Activated naive CD4-positive, alpha-beta T cell treated with anti-CD3 and anti-CD28 coated beads, Interleukin-2, amount 50 U/mL, for 72 hours (primary cell): ENCODE data around the gene MYOG. TPM values are rescaled to one million over a fixed set of nuclear protein-coding genes. Genes with fewer than 3 reads are reported as not detected.
A peak's percentile ranks its signal among the peaks of the same experiment; 100 is the strongest.

ENCODE experiments used
- ATAC-seq, 2 donors: fragments of 150-1000 bp; cut with Tn5 transposase; 2 replicates each; pipeline ENCODE4 v1.10.0; 2021; ENCODE audit warnings: mild to moderate bottlenecking in 2 of 2, moderate library complexity in 2 of 2
- DNase-seq, 2 donors: peaks; one replicate each; pipeline ENCODE4 v3.0.0; 2021 to 2022; ENCODE audit warnings: low spot score in 2 of 2
- H3K27ac Mint-ChIP-seq, 2 donors: one replicate each; pipeline ENCODE4 v1.8.0; 2022; ENCODE audit warnings: mild to moderate bottlenecking in 2 of 2, mixed read lengths in 2 of 2
- H3K36me3 Mint-ChIP-seq, 2 donors: one replicate each; pipeline ENCODE4 v1.8.0; 2022; ENCODE audit warnings: mixed read lengths in 2 of 2
- H3K9me3 Mint-ChIP-seq, 2 donors: one replicate each; pipeline ENCODE4 v1.8.0; 2022; ENCODE audit warnings: mixed read lengths in 2 of 2
- total RNA-seq, 2 donors: library from RNA; stranded (reverse); gene quantifications; one replicate each; pipeline ENCODE4 v1.2.3, GENCODE V29; 2022

MYOG gene
- total RNA-seq, 2 donors from 2014 or later: not detected

DNA sequence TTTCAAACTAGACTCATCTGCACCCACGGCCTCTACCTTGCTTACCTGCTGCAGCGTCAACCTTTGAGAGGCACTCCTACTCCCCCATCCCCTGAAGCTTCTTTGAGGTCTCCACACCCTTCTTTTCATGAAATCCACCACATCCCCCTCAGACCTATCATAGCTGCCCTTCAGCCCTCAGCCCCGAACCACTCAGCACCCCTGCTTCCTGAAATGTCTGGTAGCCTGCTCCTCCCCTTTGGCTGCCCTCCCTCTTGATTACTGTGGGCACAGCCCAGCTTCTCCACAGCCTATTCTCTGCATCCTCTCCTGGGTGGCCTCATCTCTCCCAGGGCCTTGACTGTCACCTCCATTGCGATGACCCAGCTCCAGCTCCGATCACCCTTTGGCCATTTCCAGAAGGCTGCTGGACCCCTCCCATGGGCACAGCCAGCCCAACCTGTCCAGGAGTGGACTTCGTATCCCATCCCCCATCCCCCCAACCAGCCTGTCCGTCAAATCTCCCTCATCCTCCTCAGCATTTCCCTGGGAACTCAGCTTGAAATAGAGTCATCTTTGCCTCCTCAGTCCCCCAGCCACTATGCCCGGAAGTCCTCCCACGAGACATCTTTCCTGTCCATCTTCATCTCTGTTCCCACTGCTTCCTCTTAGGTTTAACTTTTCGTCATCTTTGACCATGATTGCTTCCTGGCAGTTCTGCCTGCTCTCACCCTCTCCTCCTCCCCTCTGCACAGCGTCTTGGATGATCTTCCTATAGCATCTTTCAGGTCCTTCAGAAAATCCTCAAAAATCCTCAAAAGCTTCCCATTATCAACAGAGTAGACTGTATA lies 35.6 kb upstream of the MYOG start:
- ATAC-seq (no peak), DNase-seq (peak in 1 of 2 donors; percentile 21)
- Mint-ChIP-seq H3K36me3 (no peaks in the 10 kb centered on the region), H3K9me3 (no peaks in the 10 kb centered on the region), H3K27ac (no peak overlapping the region)

DNA sequence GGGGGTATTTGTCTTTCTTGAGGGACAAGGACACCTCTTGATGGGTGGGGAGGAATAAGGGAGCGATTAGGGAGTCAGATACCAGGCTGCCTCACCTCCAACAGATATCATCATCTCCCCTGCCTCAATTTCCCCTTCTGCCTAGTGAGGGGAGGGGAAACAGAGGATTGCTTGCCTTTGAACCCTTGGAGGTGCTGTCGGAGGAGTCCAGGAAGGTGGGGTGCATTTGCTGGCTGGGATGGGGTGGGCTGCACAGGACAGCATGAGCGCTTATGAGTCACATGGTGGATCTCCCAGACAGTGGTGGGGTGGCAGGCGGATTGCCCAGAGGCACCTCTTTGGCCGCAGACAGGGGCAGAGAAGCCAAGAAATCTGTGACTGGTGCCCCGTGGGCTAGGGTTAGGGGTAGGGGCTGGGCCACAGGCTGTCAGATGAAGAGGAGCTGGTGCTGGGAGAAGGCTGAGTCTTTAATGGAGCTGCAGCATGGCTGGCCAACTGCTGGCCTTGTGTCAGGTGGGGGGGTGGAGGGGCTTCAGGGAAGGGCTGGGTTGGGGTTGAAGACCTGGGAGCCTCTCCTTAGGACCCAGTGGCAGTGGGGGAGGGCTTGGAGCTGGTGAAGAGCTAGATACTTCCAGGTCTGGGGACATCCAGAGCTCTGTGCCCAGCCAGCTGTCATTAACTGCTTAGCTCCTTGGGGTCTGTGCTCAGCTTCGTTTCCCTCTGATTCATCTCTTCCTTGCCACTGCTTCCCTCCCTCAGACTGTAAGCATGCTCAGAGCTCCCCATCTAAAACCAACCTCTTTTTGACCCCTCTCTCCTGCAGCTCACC lies 34.7 kb upstream of the MYOG start:
- no peak for ATAC-seq
- Mint-ChIP-seq H3K9me3 (no peaks in the 10 kb centered on the region), H3K27ac (no peak overlapping the region), H3K36me3 (no peaks in the 10 kb centered on the region)
- peak in 1 of 2 donors; percentile 30 for DNase-seq

DNA sequence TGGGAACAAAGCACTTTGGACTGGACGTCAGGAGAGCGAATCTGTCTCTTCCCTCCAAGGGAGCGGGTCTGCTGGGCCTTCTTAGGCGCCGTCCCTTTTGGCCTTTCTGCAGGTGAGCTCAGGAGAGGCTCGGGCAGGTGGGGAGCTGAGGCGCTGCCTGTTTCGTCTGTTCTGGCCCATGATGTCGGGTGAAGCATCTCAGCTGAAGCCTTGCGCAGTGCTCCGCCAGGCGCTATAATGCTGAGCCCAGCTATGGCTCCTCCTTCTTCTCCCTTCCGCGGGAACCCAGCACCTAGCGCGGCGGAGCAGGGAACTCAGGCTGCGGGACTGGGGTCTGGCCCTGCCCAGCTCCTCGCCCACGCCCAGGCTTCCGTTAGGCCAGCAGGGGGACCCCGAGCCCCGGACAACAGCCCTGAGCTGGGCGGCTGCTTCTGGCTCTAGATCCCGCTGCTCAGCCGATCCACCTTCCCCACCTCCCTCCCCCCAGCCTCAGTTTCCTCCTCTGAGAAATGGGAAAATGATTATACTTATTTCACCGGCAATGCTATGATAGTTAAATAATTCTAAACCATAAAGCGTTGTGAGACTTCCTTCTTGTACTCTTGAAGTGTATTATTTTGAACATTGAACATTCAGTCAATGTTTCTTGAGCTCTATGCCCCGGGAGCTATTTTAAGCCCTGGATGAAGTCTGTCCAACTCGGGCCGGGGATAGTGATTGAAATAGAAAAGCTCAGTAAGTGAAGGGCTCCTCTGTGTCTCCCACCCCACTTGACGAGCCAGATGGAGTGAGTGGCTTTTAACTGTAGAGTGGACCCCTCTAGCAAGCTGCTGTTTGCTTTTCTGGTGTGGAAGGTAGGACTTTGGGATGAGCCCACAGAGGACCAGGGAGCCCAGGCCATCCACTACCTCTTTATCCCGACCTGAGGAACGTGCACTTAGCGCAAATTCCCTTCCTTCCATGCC lies 32.1 kb upstream of the MYOG start:
- peak; percentile 47 to 79 for ATAC-seq
- peak; percentile 50 to 65 for DNase-seq
- Mint-ChIP-seq H3K9me3 (no peaks in the 10 kb centered on the region), H3K27ac (no peak overlapping the region), H3K36me3 (no peaks in the 10 kb centered on the region)

DNA sequence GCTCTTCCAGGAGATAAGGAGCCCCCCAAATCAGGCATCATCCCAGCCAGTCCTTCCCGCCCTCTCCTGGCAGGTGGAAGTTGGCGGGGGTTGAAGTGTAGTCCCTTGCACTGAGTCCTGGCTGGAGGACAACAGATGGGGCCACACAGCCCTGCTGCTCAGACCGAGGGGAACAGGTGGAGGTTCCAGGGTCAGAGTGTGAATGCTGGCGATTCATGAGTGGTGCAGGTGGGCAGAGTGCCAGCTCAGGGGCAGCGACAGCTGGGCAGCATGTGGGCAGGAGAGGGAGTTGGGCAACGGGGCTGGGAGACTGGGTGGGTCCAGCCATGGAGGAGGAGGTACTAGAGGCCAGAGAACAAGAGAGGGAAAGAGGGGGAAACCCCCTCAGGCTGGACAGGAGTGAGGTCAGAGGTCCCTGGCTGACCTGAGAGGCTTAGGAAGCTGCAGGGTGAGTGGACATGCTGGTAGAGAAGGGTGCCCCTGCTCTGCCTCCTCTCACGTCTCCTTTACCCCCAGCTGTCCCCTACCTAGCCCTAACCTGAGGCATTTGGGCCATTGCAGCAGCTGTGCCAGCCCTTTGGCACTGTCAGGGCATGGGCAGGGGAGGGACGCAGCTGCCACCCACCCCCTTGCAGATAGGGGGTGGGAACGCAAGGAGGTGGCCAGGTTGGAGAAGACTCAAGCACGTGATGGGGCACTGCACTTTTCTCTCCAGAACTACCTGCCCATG lies 30.4 kb upstream of the MYOG start:
- H3K9me3 Mint-ChIP-seq: no peaks in the 10 kb centered on the region
- no peak for ATAC-seq
- H3K36me3 Mint-ChIP-seq: no peaks in the 10 kb centered on the region
- H3K27ac Mint-ChIP-seq: no peak overlapping the region
- DNase-seq: no peak

DNA sequence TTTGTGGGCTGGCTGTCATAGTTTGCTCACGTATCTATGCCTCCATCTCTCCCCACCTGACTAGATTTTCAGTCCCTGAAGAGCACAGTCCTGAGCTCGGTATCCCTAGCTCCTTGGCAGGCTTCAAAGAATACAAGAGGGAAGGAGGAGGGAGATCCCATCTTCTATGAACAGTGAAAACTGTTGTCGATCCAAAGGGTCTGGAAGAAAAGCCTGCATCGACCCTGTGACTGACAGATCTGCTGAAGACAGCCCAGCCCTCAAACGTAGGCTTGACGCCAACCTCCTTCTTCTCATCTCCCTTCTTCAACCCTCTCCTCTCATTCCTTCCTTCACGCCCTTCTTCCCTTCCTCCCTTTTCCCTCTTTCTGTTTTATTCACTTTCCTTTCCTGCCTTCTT lies 28.4 kb upstream of the MYOG start:
- Mint-ChIP-seq H3K27ac (no peak overlapping the region), H3K9me3 (no peaks in the 10 kb centered on the region), H3K36me3 (no peaks in the 10 kb centered on the region)
- ATAC-seq (no peak), DNase-seq (no peak)

DNA sequence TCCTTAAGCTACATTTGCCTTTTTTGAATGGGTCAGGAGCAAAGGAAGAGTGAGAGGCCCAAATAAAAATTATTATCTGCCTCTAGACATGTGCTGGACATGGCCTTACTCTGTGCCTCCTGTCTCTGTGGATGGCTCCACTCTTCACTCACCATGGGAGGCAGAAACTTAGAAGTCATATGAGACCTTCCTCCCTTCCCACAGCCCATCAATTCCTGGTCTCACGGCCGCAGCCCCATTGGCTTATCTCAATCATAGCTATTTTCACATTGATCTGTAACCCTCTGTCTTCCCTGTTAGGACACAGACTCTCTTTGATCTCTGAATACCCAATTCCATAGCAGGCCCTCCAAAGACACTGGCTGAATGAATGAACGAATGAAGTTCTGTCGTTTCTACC lies 27.5 kb upstream of the MYOG start:
- ATAC-seq (no peak), DNase-seq (no peak)
- Mint-ChIP-seq H3K27ac (no peak overlapping the region), H3K9me3 (no peaks in the 10 kb centered on the region), H3K36me3 (no peaks in the 10 kb centered on the region)

DNA sequence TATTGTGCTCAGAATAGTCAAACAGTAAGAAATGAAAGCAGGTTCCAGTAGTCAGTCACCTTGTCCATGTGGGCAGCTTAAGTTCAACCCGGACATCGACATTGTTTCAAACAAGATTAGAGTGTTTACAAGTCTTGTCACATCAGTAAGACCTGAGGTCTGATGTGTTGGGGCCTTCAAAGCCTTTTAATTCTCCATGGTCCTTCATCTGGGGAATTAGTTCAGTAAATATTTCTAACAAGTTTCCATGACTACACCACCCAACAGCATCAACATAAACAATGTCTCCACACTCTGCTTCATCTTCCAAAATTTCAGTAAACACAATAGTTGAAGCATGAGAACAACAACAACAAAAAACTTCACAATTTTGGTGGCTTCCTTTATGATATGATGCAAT lies 26.7 kb upstream of the MYOG start:
- ATAC-seq (no peak), DNase-seq (no peak)
- Mint-ChIP-seq H3K27ac (no peak overlapping the region), H3K9me3 (no peaks in the 10 kb centered on the region), H3K36me3 (no peaks in the 10 kb centered on the region)

DNA sequence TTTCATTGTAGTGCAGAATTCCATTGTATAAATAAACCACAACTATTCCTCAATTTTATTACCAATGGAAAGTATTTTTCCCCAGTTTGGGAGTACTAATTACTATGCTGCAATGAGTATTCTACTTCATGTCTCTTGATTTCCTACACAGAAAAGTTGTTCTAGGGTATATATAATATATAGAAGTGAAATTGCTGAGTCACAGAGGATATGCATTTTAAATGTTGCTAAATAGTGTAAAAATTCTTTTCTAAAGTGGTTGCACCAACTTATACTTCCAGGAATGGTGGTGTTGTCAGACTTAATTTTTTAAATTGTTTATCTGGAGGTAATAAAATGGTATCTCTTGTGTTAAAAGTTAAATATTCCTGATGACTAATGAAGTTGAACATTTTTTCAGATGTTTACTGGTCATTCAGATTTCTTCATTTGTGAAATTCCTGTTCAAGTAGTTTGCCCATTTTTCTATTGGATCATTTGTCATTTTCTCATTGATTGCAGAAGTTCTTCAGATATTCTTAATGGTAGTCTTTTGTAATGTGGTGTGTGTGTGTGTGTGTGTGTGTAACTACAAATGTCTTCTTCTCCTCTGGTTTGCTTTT lies 19.1 kb upstream of the MYOG start:
- DNase-seq: no peak
- Mint-ChIP-seq H3K27ac (no peak overlapping the region), H3K36me3 (no peaks in the 10 kb centered on the region), H3K9me3 (peaks cover 0 to 5% of the 10 kb centered on the region in 2 donors)
- no peak for ATAC-seq

DNA sequence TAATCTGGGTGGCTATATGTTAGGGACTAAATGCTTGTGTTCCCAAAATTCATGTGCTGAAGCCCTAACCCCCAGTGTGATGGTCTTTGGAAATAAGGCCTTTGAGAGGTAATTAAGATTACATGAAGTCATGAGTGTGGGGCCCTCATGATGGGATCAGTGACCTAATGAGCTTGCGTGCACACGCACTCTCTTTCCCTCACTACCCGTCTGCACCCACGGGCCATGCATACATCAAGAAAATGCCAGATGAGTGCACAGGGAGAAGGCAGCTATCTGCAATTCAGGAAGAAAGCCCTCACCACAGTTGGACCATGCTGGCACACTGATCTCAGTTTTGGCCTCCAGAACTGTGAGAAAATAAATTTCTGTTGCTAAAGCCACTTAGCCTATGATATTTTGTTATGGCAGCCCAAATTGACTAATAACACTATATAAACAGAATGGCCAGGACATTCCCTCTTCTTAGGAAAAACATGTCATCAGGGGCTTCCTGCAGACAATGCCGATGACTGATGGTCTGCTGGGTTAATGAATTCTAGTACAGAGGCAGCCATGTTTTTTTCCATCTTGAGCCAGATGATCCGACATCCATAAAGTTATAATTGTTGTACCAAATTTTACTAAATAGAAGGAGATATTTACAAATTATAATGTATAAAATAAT lies 18.1 kb upstream of the MYOG start:
- no peak for DNase-seq
- Mint-ChIP-seq H3K36me3 (no peaks in the 10 kb centered on the region), H3K9me3 (peaks cover 0 to 5% of the 10 kb centered on the region in 2 donors), H3K27ac (no peak overlapping the region)
- no peak for ATAC-seq

DNA sequence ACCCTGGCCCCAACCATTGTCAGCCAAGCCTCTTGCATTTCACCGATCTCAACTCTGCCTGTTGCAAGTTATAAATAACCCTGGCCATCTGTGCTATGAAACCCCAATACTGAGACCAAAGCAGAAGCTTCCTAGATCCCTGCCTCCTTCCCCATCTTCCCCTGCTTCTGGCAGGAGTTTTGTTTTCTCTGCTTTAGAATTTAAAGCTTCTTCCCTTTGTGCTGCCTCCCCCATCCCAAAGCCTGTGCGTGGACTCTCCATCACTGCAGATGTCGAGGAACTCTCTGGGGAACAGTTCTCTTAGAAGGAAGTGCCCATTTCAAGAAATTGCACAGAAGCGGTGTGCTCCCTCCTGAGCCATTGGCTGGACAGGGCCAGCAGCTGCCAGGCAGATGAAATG lies 17.4 kb upstream of the MYOG start:
- no peak overlapping the region for H3K27ac Mint-ChIP-seq
- H3K9me3 Mint-ChIP-seq: peaks cover 0 to 5% of the 10 kb centered on the region in 2 donors
- no peaks in the 10 kb centered on the region for H3K36me3 Mint-ChIP-seq
- DNase-seq (no peak), ATAC-seq (no peak)

DNA sequence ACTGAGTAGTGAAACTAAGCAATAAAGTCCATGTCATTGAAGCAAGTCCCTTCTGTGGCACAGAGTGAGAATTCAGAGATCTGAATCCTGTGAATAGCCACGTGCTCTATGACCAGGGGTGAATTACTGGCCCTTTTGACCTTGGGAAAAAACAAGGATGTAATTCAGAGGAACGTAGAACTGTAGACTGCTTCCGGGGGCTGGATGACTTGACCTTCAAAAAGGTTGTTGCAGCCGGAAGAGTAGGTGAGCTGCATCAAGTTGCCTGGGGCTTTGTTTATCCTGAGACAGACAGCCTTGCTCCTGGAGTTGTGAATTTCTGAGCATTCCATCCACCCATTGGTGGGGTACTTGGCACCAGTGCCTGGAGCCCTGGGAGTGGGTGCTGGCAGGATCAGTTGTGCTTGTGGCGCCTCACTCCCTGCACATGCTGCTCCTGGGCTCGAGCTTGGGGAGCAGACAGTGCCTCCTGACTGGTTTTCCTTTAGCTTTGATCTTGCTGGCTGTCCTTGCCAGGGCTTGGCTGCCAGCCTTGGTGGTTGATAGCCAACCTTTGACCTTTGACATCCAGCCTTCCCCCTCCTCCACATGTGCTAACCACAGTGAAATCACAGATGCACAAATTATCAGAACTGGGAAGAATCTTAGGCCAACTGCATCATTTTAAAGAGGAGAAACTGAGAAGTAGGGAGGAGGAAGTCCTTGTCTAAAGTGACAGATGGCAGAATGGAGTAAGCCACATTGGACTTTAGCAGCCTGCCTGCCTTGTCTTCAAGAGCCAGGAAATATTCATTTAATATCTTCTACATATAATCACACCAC lies 16.2 kb upstream of the MYOG start:
- ATAC-seq (no peak), DNase-seq (no peak)
- Mint-ChIP-seq H3K9me3 (peaks cover 0 to 5% of the 10 kb centered on the region in 2 donors), H3K27ac (no peak overlapping the region), H3K36me3 (no peaks in the 10 kb centered on the region)

DNA sequence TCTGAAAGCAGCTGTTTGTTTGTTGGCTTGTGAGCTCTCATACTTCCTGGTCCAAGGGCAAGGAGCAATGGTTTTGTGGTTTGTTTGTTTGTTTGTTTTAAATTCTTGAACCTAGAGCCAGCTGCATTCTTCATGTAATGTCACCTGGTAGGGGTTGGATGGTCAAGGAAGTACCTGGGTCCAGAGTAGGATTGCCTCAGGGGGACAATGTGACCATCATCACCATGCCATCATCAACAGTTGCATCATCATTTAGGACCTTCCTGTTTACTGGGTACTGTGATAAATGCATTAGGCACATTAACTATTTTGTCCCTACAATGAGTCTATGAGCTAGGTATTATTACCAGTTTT lies 14.7 kb upstream of the MYOG start:
- ATAC-seq (no peak), DNase-seq (no peak)
- peaks cover 3 to 5% of the 10 kb centered on the region in 2 donors for H3K9me3 Mint-ChIP-seq
- peaks cover 2 to 4% of the 10 kb centered on the region in 2 donors for H3K36me3 Mint-ChIP-seq
- H3K27ac Mint-ChIP-seq: no peak overlapping the region

DNA sequence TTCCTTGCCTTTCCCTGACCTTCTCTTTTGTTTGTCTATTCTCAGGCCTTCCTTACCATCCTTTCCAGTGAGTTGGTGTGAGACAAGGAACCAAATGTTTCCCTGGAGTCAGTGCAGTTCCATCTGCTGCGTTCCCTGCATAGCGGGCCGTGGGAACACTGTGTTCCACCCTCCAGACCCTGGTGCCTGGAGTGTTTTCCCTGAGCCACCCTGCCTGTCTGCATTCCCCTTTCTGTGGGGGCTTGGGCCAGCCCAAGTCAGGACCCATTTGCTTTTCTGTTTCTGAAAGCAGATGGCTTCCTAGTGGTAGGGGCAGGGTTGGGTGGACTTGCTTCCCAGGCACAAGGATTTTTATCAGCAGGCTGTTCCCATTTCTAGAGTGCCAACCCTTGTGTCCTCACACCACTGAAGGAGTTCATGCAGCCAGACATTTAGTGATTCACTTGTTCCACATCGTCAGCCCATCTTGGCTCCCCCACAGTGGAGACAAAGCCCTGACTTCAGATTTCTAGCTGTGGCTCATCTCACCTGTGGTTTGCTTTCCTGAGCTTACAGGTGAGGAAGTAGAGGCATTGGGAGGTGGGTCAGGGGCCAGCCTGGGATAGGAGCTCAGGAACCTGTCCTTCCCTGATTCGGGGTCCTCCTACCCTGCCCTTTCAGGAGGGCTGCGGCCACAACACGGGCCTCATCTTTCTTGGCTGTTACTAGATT lies 14.1 kb upstream of the MYOG start:
- DNase-seq (no peak), ATAC-seq (no peak)
- Mint-ChIP-seq H3K36me3 (peaks cover 7 to 9% of the 10 kb centered on the region in 2 donors), H3K9me3 (peaks cover 8 to 9% of the 10 kb centered on the region in 2 donors), H3K27ac (no peak overlapping the region)

DNA sequence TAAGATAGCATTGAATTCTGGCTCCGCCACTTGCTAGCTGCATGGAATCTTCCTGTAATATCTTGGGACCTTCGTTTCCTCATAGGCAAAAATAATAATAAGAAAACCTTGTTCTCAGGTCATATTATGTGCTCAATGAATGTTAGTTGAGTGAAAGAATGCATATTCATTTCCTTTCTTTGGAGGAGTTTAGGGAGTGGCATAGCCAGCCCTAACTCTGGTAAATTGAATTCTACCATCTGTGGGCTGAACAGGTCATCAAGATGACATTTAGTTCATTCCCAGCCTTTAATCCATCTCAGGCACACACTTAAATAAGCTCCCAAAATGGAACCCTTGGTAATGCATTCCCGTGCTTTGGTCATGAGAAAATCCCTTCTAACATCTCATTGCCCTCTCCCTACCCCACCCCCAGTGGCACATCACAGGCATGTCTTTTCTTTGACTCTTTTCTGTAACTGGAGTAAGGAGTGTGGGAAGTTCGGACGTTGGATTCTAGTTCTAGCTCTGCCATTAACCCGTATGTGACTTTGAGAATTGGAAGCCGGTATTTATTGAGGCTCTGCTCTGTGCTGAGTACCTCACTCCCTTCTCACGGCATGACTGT lies 13.2 kb upstream of the MYOG start:
- Mint-ChIP-seq H3K27ac (no peak overlapping the region), H3K36me3 (peaks cover 13 to 18% of the 10 kb centered on the region in 2 donors), H3K9me3 (peaks cover 16 to 17% of the 10 kb centered on the region in 2 donors)
- DNase-seq (no peak), ATAC-seq (no peak)
